GM12875 (cell line): ENCODE data around the gene TPI1.
A peak's percentile ranks its signal among the peaks of the same experiment; 100 is the strongest.
"Not testable (repeated sequence)": the region's sequence is repeated elsewhere in the genome, so short reads cannot be mapped to it uniquely, and the experiment has no call there.

Source experiments
- H3K4me3 ChIP-seq: one replicate; pipeline ENCODE4 v1.5.1; 2011; ENCODE audit warnings: low read depth, low read length, control low read depth
- TF ChIP-seq, protein P1 (sequence below): IDR thresholded peaks from 2 replicates; pipeline ENCODE4 v1.5.1; 2011; ENCODE audit warnings: low read depth, mild to moderate bottlenecking, control low read depth, inconsistent platforms, low read length, moderate library complexity, borderline replicate concordance; ENCODE audit not compliant: insufficient read depth

TPI1 gene

DNA sequence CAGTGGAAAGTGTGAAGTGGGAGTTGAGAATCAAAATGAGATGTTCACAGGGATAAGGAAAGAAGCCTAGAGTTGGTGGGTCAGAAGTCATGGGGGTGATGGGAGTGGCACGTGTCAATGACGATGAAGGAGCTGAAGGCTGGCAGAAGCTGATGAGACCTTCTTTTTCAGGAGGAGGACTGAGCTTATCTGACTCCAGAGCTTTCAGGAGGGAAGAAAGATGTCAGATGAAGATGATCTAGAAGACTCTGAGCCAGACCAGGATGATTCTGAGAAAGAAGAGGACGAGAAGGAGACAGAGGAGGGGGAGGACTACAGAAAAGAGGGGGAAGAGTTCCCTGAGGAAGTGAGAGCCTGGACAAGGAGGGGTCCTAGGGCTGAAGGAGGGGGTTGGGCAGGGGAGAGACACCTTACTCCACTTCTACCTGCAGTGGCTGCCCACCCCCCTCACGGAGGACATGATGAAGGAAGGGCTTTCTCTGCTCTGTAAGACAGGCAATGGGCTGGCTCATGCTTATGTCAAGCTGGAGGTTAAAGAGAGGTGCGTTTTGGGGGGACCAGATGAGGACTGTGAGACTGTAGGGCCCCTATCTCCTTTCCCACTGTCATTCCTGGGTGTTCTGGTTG lies 38.2 kb downstream of the TPI1 start:
- TF ChIP-seq, protein P1, sequence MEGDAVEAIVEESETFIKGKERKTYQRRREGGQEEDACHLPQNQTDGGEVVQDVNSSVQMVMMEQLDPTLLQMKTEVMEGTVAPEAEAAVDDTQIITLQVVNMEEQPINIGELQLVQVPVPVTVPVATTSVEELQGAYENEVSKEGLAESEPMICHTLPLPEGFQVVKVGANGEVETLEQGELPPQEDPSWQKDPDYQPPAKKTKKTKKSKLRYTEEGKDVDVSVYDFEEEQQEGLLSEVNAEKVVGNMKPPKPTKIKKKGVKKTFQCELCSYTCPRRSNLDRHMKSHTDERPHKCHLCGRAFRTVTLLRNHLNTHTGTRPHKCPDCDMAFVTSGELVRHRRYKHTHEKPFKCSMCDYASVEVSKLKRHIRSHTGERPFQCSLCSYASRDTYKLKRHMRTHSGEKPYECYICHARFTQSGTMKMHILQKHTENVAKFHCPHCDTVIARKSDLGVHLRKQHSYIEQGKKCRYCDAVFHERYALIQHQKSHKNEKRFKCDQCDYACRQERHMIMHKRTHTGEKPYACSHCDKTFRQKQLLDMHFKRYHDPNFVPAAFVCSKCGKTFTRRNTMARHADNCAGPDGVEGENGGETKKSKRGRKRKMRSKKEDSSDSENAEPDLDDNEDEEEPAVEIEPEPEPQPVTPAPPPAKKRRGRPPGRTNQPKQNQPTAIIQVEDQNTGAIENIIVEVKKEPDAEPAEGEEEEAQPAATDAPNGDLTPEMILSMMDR = no peak
- peak overlapping the region; percentile 78 for H3K4me3 ChIP-seq

DNA sequence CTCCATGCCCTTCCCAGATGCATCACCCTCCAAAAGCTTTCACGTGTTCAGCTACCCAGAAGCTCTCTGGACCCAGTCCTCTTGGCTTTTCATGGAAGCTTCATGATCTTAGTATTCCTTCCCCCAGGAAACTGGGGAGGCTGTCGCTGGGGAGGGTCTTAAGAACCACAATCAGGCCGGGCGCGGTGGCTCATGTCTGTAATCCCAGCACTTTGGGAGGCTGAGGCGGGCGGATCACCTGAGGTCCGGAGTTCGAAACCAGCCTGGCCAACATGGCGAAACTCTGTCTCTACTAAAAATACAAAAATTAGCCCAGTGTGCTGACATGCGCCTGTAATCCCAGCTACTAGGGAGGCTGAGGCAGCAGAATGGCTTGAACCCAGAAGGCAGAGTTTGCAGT lies 40.8 kb downstream of the TPI1 start:
- not testable (repeated sequence) for H3K4me3 ChIP-seq

DNA sequence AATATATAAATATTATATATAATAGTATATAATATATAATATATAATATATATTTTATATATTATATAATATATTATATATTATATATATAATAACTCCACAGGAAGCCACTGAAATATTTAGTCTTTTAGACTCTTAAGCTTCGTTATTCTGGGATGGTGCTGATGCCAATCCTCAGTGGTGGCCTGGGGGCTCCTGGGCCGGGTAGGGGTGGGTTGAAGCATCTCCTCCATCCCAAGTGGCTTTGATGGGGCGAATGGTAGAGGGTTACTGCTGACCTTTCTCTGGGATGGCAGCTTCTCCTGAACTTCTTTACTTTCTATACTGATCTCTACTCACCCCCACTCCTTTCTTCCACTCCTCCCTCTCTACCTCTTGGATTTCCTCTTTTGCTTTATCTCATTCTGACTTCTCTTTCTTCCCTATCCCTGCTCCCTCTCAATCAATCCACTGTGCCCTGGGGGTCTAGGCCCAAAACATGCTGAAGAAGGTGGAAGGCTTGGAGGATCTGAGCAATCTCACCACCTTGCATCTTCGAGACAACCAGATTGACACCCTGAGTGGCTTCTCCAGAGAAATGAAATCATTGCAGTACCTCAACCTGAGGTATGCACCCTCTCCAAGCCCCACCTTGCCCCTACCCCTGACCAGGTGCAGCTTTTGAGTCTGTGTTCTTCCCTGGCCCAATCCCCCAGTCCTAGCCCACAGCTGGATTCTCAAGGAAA lies 42.3 kb downstream of the TPI1 start:
- no peak overlapping the region for H3K4me3 ChIP-seq
- TF ChIP-seq, protein P1 = no peak

DNA sequence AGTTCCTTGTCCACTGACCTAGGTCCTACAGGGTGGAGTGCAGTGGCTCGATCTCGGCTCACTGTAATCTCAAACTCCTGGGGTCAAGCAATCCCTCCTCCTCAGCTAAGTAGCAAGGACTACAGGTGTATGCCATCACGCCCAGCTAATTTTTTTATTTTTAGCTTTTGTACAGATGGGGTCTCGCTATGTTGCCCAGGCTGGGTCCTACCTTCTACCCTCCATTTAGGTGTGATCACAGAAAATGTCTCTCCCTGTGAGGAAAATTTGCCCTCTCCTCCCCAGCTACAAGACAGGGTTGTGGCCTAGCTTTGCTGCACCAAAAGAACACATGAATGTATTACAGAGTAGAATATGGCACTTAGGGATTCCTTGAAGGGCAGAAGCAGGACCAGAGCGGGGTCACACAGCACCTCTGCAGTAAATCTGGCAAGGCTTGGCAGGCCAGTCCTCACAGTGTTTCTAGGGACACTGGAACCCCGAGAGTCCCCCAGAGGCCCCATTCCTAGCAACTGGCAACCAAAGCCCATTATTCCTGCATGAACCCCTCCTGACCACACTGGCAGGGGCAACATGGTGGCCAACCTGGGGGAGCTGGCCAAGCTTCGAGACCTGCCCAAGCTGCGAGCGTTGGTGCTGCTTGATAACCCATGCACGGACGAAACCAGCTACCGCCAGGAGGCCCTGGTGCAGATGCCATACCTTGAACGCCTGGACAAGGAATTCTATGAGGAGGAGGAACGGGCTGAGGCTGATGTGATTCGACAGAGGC lies 45.0 kb downstream of the TPI1 start:
- TF ChIP-seq, protein P1 = no peak

DNA sequence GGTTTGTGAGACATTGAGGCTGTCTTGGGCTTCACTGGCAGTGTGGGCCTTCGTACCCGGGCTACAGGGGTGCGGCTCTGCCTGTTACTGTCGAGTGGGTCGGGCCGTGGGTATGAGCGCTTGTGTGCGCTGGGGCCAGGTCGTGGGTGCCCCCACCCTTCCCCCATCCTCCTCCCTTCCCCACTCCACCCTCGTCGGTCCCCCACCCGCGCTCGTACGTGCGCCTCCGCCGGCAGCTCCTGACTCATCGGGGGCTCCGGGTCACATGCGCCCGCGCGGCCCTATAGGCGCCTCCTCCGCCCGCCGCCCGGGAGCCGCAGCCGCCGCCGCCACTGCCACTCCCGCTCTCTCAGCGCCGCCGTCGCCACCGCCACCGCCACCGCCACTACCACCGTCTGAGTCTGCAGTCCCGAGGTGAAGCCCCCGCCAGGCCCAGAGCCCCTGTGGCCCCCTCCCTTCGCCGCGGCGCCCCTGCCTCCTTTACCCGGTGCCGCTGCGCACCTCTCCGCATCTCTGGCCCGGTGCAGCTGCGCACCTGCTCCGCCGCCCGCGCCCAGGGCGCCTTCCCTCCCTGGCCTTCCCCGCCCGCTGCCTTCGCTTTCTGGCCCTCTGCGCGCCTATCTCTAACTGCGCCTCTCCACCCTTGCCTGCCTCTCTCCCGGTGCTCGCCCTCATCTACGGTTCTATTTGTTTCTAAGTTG lies 47.1 kb downstream of the TPI1 start, which contains the start of gene ENO2:
TSS of gene ENO2 (plus strand) at position 335 of the 701 bp plus-strand sequence. CDS start 1,253 bp downstream, outside the sequence.
- H3K4me3 ChIP-seq = peak within 1 kb of the TSS; percentile 78
- TF ChIP-seq, protein P1 = no peak

More for the DNA sequence above, 45.0 kb downstream of the TPI1 start:
- H3K4me3 ChIP-seq = no peak overlapping the region

DNA sequence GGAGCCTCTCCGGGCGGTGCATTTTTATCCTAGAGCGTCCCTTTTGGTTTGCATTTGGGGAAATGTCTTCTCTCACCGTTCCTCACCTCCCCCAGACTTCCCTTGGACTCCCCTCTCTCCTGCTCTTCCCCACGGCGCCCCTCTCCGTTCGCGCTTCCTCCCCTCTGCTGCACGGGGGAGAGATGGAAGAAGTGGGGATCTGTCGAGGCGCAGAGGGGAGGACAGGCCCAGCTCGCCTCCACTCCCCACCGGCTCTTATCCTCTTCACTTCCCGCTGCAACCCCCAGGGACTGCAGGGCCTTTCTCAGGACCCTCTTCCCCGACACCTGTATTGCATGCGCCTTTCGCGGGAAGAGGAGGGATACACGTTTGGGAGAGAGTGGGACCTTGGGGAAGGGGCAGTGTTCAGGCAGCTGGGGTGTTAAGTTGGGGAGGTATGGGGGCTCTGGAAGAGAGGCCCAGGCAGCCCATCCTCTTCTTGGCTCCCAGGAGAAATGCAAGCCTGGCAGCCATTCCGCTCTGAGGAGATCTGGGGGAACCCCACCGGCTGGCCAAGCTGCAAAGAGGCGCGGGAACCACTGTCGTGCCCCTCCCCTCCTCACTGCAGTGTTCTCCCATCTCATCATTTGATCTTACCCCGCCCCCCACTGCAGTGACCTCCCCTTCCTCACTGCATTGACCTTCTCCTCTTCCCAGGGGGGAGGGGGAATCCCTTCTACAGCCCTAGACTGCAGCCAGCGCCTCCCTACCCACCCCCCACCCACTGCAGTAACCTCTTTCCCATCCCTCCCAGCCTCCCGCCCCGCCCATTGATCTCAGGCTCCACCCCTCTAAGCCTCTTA lies 47.8 kb downstream of the TPI1 start:
- TF ChIP-seq, protein P1 = no peak
- H3K4me3 ChIP-seq = peak overlapping the region; percentile 78
